Activated CD4-positive, alpha-beta T cell treated with anti-CD3 and anti-CD28 coated beads for 36 hours (primary cell): ENCODE results near the gene MAP7. TPM values are rescaled to one million over a fixed set of nuclear protein-coding genes. Genes with fewer than 3 reads are reported as not detected.

Experiments used
- ATAC-seq: fragments of 200-7000 bp; cut with Tn5 transposase; one replicate; pipeline ENCODE4 v1.10.0; 2021; ENCODE audit warnings: mild to moderate bottlenecking, moderate library complexity
- CTCF ChIA-PET: fragments of 350-600 bp; sonication (Branson Sonifier 250); formaldehyde crosslinking; loops from one replicate; lab custom pipeline; 2021; ENCODE audit warnings: antibody characterized with exemption; lab: Charles Lee
- POLR2A ChIA-PET: fragments of 350-600 bp; sonication (Branson Sonifier 250); formaldehyde crosslinking; loops from one replicate; lab custom pipeline; 2021; ENCODE audit warnings: antibody characterized with exemption, inconsistent platforms; lab: Charles Lee
- DNase-seq: peaks from one replicate; pipeline ENCODE4 v3.0.0-alpha.2; 2020
- H3K27ac Mint-ChIP-seq: one replicate; pipeline ENCODE4 v1.8.0; 2021; ENCODE audit warnings: mixed read lengths
- H3K27me3 Mint-ChIP-seq: one replicate; pipeline ENCODE4 v1.8.0; 2021; ENCODE audit warnings: mixed read lengths
- H3K36me3 Mint-ChIP-seq: one replicate; pipeline ENCODE4 v1.8.0; 2021; ENCODE audit warnings: low read depth, mixed read lengths
- H3K4me1 Mint-ChIP-seq: one replicate; pipeline ENCODE4 v1.8.0; 2021; ENCODE audit warnings: mixed read lengths
- H3K4me3 Mint-ChIP-seq: one replicate; pipeline ENCODE4 v1.8.0; 2021; ENCODE audit warnings: mild to moderate bottlenecking, moderate library complexity, mixed read lengths
- H3K9me3 Mint-ChIP-seq: one replicate; pipeline ENCODE4 v1.8.0; 2021; ENCODE audit warnings: low read depth, mixed read lengths
- intact Hi-C, 2 experiments: fragments of 100-400 bp; cut with DNase I in 1 of 2; cut with micrococcal nuclease in 1 of 2; formaldehyde crosslinking; loops; one replicate each; pipeline versions ENCODE4 v1.14.2 to v1.15.1; 2022 to 2024; cut with DNase I, micrococcal nuclease
- total RNA-seq, 2 experiments: library from RNA; stranded (reverse); gene quantifications; one replicate each; pipeline ENCODE4 v1.2.3, GENCODE V29; 2021

Gene MAP7
- total RNA-seq, 2 experiments from 2014 or later: 2.1 to 3.1 TPM

GRCh38 chr6:136547871-136548270 lies 2.4 kb downstream of the MAP7 start:
- Mint-ChIP-seq H3K36me3 (no peaks in the 10 kb centered on the region), H3K4me3 (no peak overlapping the region), H3K27ac (no peak overlapping the region), H3K27me3 (peaks cover 50% of the 10 kb centered on the region), H3K4me1 (peaks cover 4% of the 10 kb centered on the region), H3K9me3 (no peaks in the 10 kb centered on the region)
- intact Hi-C loops: no loop called here
- ATAC-seq (no peak), DNase-seq (no peak)
- CTCF ChIA-PET: interaction anchor here (0.7 to 2.0 kb wide), 4 partner anchors 12 to 230 kb away, joined by 3 to 13 read pairs (median 4); no protein-coding TSS in a partner anchor
- POLR2A ChIA-PET: no interaction called here

GRCh38 chr6:136547336-136547735 lies 2.9 kb downstream of the MAP7 start:
- CTCF ChIA-PET: interaction anchor here (0.7 to 2.0 kb wide), 7 partner anchors 8 to 230 kb away, joined by 3 to 13 read pairs (median 3); no protein-coding TSS in a partner anchor
- H3K36me3 Mint-ChIP-seq: no peaks in the 10 kb centered on the region
- peaks cover 4% of the 10 kb centered on the region for H3K4me1 Mint-ChIP-seq
- no peaks in the 10 kb centered on the region for H3K9me3 Mint-ChIP-seq
- peaks cover 50% of the 10 kb centered on the region for H3K27me3 Mint-ChIP-seq
- no peak overlapping the region for H3K27ac Mint-ChIP-seq
- DNase-seq (no peak), ATAC-seq (no peak)
- no peak overlapping the region for H3K4me3 Mint-ChIP-seq
- intact Hi-C loops: no loop called here
- POLR2A ChIA-PET: interaction anchor here (0.6 kb wide), 1 partner anchor 1728 kb away, joined by 9 read pairs; no protein-coding TSS in a partner anchor

- ATAC-seq (no peak), DNase-seq (no peak)
- CTCF ChIA-PET: interaction anchor here (2.0 kb wide), 1 partner anchor 20 kb away, joined by 13 read pairs; no protein-coding TSS in a partner anchor
- POLR2A ChIA-PET: no interaction called here
- Mint-ChIP-seq H3K4me3 (no peak overlapping the region), H3K27me3 (peaks cover 44% of the 10 kb centered on the region), H3K4me1 (peaks cover 4% of the 10 kb centered on the region), H3K36me3 (no peaks in the 10 kb centered on the region), H3K9me3 (no peaks in the 10 kb centered on the region), H3K27ac (no peak overlapping the region)
- intact Hi-C loops: no loop called here
Observed at GRCh38 chr6:136546331-136546730, 3.9 kb downstream of the MAP7 start.

- Mint-ChIP-seq H3K4me1 (peaks cover 3% of the 10 kb centered on the region), H3K27ac (no peak overlapping the region), H3K27me3 (peaks cover 38% of the 10 kb centered on the region), H3K9me3 (no peaks in the 10 kb centered on the region), H3K36me3 (no peaks in the 10 kb centered on the region), H3K4me3 (no peak overlapping the region)
- ChIA-PET CTCF (no interaction called here), POLR2A (no interaction called here)
- no peak for DNase-seq
- ATAC-seq: no peak
- intact Hi-C loops: no loop called here
Observed at GRCh38 chr6:136544326-136544725, 5.9 kb downstream of the MAP7 start.

- no peaks in the 10 kb centered on the region for H3K36me3 Mint-ChIP-seq
- intact Hi-C loops: no loop called here
Observed at GRCh38 chr6:136541395-136541794, 8.8 kb downstream of the MAP7 start.

GRCh38 chr6:136539967-136540652 lies 10.1 kb downstream of the MAP7 start:
- ChIA-PET CTCF (interaction anchor here (0.7 to 1.2 kb wide), 2 partner anchors 10 to 12 kb away, joined by 4 to 6 read pairs; partner anchors contain the start of gene MAP7), POLR2A (no interaction called here)
- H3K36me3 Mint-ChIP-seq: no peaks in the 10 kb centered on the region
- H3K27me3 Mint-ChIP-seq: peaks cover 11% of the 10 kb centered on the region
- no peak overlapping the region for H3K27ac Mint-ChIP-seq
- ATAC-seq (no peak), DNase-seq (no peak)
- H3K9me3 Mint-ChIP-seq: no peaks in the 10 kb centered on the region
- intact Hi-C loops: no loop called here
- H3K4me3 Mint-ChIP-seq: no peak overlapping the region
- no peaks in the 10 kb centered on the region for H3K4me1 Mint-ChIP-seq

More at GRCh38 chr6:136541395-136541794, 8.8 kb downstream of the MAP7 start:
- no peaks in the 10 kb centered on the region for H3K4me1 Mint-ChIP-seq
- CTCF ChIA-PET: interaction anchor here (0.5 to 1.3 kb wide), 3 partner anchors 11 to 96 kb away, joined by 3 to 4 read pairs (median 3); no protein-coding TSS in a partner anchor
- no peak overlapping the region for H3K4me3 Mint-ChIP-seq
- H3K9me3 Mint-ChIP-seq: no peaks in the 10 kb centered on the region
- no peak for ATAC-seq
- POLR2A ChIA-PET: no interaction called here
- H3K27me3 Mint-ChIP-seq: peaks cover 21% of the 10 kb centered on the region
- no peak overlapping the region for H3K27ac Mint-ChIP-seq
- no peak for DNase-seq

- H3K27me3 Mint-ChIP-seq: peaks cover 6% of the 10 kb centered on the region
- ChIA-PET CTCF (interaction anchor here (0.6 to 1.2 kb wide), 3 partner anchors 8 to 1149 kb away, joined by 3 to 6 read pairs (median 3); partner anchors contain the start of gene MAP7), POLR2A (interaction anchor here (0.6 kb wide), 1 partner anchor 807 kb away, joined by 9 read pairs; no protein-coding TSS in a partner anchor)
- ATAC-seq (no peak), DNase-seq (no peak)
- no peak overlapping the region for H3K4me3 Mint-ChIP-seq
- no peak overlapping the region for H3K27ac Mint-ChIP-seq
- no peaks in the 10 kb centered on the region for H3K9me3 Mint-ChIP-seq
- H3K4me1 Mint-ChIP-seq: no peaks in the 10 kb centered on the region
- H3K36me3 Mint-ChIP-seq: no peaks in the 10 kb centered on the region
- intact Hi-C loops: no loop called here
Observed at GRCh38 chr6:136538836-136539235, 11.4 kb downstream of the MAP7 start.

- peaks cover 3% of the 10 kb centered on the region for H3K27me3 Mint-ChIP-seq
- no peak overlapping the region for H3K4me3 Mint-ChIP-seq
- ChIA-PET CTCF (interaction anchor here (0.7 kb wide), 1 partner anchor 11 kb away, joined by 3 read pairs; no protein-coding TSS in a partner anchor), POLR2A (no interaction called here)
- intact Hi-C loops: no loop called here
- no peaks in the 10 kb centered on the region for H3K9me3 Mint-ChIP-seq
- DNase-seq (no peak), ATAC-seq (no peak)
- no peaks in the 10 kb centered on the region for H3K4me1 Mint-ChIP-seq
- no peak overlapping the region for H3K27ac Mint-ChIP-seq
- no peaks in the 10 kb centered on the region for H3K36me3 Mint-ChIP-seq
Observed at GRCh38 chr6:136535880-136536650, 14.2 kb downstream of the MAP7 start.

GRCh38 chr6:136535017-136535765 lies 15.0 kb downstream of the MAP7 start:
- Mint-ChIP-seq H3K36me3 (no peaks in the 10 kb centered on the region), H3K9me3 (no peaks in the 10 kb centered on the region), H3K27me3 (peaks cover 3% of the 10 kb centered on the region), H3K4me3 (no peak overlapping the region), H3K27ac (no peak overlapping the region), H3K4me1 (no peaks in the 10 kb centered on the region)
- DNase-seq (no peak), ATAC-seq (no peak)
- CTCF ChIA-PET: interaction anchor here (0.6 to 0.9 kb wide), 3 partner anchors 14 to 362 kb away, joined by 3 read pairs; no protein-coding TSS in a partner anchor
- intact Hi-C loops: no loop called here
- POLR2A ChIA-PET: interaction anchor here (0.6 kb wide), 1 partner anchor 25 kb away, joined by 7 read pairs; no protein-coding TSS in a partner anchor

- H3K4me3 Mint-ChIP-seq: no peak overlapping the region
- H3K27me3 Mint-ChIP-seq: peaks cover 3% of the 10 kb centered on the region
- H3K36me3 Mint-ChIP-seq: no peaks in the 10 kb centered on the region
- H3K27ac Mint-ChIP-seq: no peak overlapping the region
- ChIA-PET POLR2A (no interaction called here), CTCF (interaction anchor here (0.6 to 0.7 kb wide), 2 partner anchors 13 to 26 kb away, joined by 3 read pairs; no protein-coding TSS in a partner anchor)
- no peaks in the 10 kb centered on the region for H3K4me1 Mint-ChIP-seq
- DNase-seq: no peak
- ATAC-seq: no peak
- intact Hi-C loops: no loop called here
- no peaks in the 10 kb centered on the region for H3K9me3 Mint-ChIP-seq
Observed at GRCh38 chr6:136534268-136534667, 16.0 kb downstream of the MAP7 start.

- H3K27ac Mint-ChIP-seq: no peak overlapping the region
- ATAC-seq: no peak
- CTCF ChIA-PET: no interaction called here
- POLR2A ChIA-PET: no interaction called here
- no peaks in the 10 kb centered on the region for H3K9me3 Mint-ChIP-seq
- intact Hi-C loops: no loop called here
- H3K4me1 Mint-ChIP-seq: no peaks in the 10 kb centered on the region
- no peaks in the 10 kb centered on the region for H3K36me3 Mint-ChIP-seq
- H3K27me3 Mint-ChIP-seq: peaks cover 3% of the 10 kb centered on the region
- H3K4me3 Mint-ChIP-seq: no peak overlapping the region
- no peak for DNase-seq
Observed at GRCh38 chr6:136533487-136533886, 16.7 kb downstream of the MAP7 start.
